ENCODE data around the gene PLXNA2.

The PLXNA2 gene

DNA sequence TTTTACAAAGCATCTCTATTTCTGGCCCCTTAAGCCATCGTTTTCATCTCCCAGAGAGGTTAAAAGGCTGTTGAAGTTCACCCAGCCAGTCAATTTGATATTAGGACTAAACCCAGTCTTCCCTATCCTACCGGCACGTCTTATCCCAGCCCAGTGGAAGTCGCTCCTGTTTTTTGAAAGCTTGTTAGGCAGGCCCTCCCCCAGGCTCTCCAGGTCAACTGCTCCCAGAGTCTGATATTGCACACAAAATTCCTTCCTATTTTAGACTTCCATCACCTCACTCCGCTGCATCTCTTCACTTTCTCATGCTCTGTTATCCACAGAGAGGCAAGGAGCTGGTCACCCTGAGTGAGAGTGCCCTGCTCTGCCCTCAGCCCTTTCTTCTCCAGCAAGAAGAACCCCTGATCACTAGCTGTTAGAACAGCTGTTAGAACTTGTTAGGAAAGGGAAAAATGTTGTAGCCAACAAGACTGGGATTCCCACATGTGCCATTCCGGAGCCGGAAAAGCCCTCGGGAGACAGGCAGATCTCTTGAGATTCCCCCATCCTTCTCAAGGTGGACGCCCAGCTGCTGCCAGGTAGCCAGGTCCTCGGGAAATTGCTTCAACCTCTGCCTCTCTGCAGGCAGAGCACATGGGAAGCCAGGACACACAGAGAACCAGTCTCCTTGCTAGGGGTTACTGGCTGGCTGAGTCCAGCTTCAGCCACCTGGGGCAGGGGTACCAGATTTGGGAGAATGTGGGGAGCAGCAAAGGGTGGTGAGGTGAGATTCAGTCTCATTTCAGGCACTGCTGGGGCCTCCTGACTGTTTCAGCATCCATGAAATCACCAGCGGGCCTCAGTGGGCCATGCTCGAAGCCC lies 25.7 kb downstream of the PLXNA2 start:
- Histone ChIP-seq H3K9me3 (ENCODE audit: insufficient read depth, low read length, severe bottlenecking) (no peaks in the 10 kb centered on the region), H3K27me3 (ENCODE audit: insufficient read depth, low read length, poor library complexity) (peaks cover 18% of the 10 kb centered on the region), H3K9ac (ENCODE audit: low read depth, low read length) (no peak overlapping the region), H3K79me2 (ENCODE audit: insufficient read depth, low read length) (no peaks in the 10 kb centered on the region), H3K4me3 (ENCODE audit: low read depth in 1 of 2, low read length in 2 of 2) (no peak overlapping the region), H3K36me3 (ENCODE audit: insufficient read depth, low read length) (no peaks in the 10 kb centered on the region), H3K4me1 (ENCODE audit: insufficient read depth, low read length) (no peaks in the 10 kb centered on the region), H2AFZ (ENCODE audit: low read depth, low read length) (no peak overlapping the region), H3K27ac (ENCODE audit: low read length) (no peak overlapping the region), H4K20me1 (ENCODE audit: insufficient read depth, low read length) (no peaks in the 10 kb centered on the region), H3K4me2 (ENCODE audit: insufficient read depth, low read length) (no peak overlapping the region)
- TF ChIP-seq, protein P1, sequence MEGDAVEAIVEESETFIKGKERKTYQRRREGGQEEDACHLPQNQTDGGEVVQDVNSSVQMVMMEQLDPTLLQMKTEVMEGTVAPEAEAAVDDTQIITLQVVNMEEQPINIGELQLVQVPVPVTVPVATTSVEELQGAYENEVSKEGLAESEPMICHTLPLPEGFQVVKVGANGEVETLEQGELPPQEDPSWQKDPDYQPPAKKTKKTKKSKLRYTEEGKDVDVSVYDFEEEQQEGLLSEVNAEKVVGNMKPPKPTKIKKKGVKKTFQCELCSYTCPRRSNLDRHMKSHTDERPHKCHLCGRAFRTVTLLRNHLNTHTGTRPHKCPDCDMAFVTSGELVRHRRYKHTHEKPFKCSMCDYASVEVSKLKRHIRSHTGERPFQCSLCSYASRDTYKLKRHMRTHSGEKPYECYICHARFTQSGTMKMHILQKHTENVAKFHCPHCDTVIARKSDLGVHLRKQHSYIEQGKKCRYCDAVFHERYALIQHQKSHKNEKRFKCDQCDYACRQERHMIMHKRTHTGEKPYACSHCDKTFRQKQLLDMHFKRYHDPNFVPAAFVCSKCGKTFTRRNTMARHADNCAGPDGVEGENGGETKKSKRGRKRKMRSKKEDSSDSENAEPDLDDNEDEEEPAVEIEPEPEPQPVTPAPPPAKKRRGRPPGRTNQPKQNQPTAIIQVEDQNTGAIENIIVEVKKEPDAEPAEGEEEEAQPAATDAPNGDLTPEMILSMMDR (IDR thresholded peaks at IDR 0.05; ENCODE audit: borderline replicate concordance, extremely low read depth, low read length, poor library complexity, severe bottlenecking), result no peak
- no peak for TF ChIP-seq EZH2 (IDR thresholded peaks at IDR 0.05; ENCODE audit: borderline replicate concordance, low read depth, low read length, severe bottlenecking)
- no peak for DNase-seq
- no peak for ATAC-seq (ENCODE audit: insufficient read depth, low read depth)

DNA sequence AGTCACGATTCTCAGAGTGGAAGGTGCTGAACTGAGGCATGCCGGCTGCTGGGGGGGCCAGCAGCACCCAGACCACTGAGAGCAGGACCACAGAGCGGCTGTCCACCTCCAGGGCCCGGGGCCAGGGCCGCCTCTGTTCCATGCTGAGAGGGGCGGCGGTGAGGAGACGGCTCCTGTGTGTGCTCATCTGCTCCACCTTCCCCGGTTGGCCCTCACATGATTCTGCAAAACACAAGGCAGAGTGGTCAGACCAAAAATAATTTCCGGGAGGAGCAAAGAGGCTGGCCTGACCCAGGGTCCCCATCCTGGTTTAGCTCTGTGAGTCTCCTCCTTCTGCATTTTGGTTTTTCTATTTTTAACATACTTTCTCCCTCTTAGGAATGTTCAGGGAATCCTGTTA lies 26.4 kb downstream of the PLXNA2 start:
- DNase-seq, result no peak
- H3K27me3 ChIP-seq (ENCODE audit: insufficient read depth, low read length, poor library complexity), result peaks cover 12% of the 10 kb centered on the region
- TF ChIP-seq EZH2 (IDR thresholded peaks at IDR 0.05; ENCODE audit: borderline replicate concordance, low read depth, low read length, severe bottlenecking), result no peak
- TF ChIP-seq, protein P1 (IDR thresholded peaks at IDR 0.05; ENCODE audit: borderline replicate concordance, extremely low read depth, low read length, poor library complexity, severe bottlenecking), result no peak
- ATAC-seq (ENCODE audit: insufficient read depth, low read depth), result no peak
- no peaks in the 10 kb centered on the region for H4K20me1 ChIP-seq (ENCODE audit: insufficient read depth, low read length)
- H3K9ac ChIP-seq (ENCODE audit: low read depth, low read length), result no peak overlapping the region
- no peak overlapping the region for H2AFZ ChIP-seq (ENCODE audit: low read depth, low read length)
- H3K4me3 ChIP-seq (ENCODE audit: low read depth in 1 of 2, low read length in 2 of 2), result no peak overlapping the region
- H3K4me2 ChIP-seq (ENCODE audit: insufficient read depth, low read length), result no peak overlapping the region
- H3K79me2 ChIP-seq (ENCODE audit: insufficient read depth, low read length), result no peaks in the 10 kb centered on the region
- H3K36me3 ChIP-seq (ENCODE audit: insufficient read depth, low read length), result no peaks in the 10 kb centered on the region
- H3K9me3 ChIP-seq (ENCODE audit: insufficient read depth, low read length, severe bottlenecking), result no peaks in the 10 kb centered on the region
- no peaks in the 10 kb centered on the region for H3K4me1 ChIP-seq (ENCODE audit: insufficient read depth, low read length)
- H3K27ac ChIP-seq (ENCODE audit: low read length), result no peak overlapping the region

DNA sequence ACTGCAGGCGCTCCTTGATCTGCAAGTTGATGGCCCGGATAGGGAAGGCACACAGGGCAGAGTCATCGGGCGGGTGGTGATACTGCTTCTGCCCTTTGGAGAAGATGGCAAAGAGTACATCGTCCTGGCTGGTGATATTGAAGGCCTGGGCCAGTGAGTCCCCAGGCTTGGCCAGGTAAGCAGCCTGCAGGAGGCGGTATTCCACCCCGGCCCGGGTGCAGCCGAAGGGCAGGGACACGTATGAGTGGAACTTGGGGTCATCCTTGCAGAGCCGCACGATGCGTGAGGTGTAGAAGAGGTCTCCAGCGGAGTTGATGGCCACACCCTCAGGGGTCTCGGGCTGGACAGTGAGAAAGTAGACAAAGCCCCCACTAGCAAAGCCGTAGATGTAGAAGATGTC lies 27.4 kb downstream of the PLXNA2 start:
- DNase-seq, result no peak
- Histone ChIP-seq H3K4me3 (ENCODE audit: low read depth in 1 of 2, low read length in 2 of 2) (no peak overlapping the region), H3K4me2 (ENCODE audit: insufficient read depth, low read length) (no peak overlapping the region), H3K27me3 (ENCODE audit: insufficient read depth, low read length, poor library complexity) (peaks cover 18% of the 10 kb centered on the region), H3K27ac (ENCODE audit: low read length) (no peak overlapping the region), H3K4me1 (ENCODE audit: insufficient read depth, low read length) (no peaks in the 10 kb centered on the region), H2AFZ (ENCODE audit: low read depth, low read length) (no peak overlapping the region), H3K9me3 (ENCODE audit: insufficient read depth, low read length, severe bottlenecking) (no peaks in the 10 kb centered on the region), H3K79me2 (ENCODE audit: insufficient read depth, low read length) (no peaks in the 10 kb centered on the region), H3K36me3 (ENCODE audit: insufficient read depth, low read length) (no peaks in the 10 kb centered on the region), H3K9ac (ENCODE audit: low read depth, low read length) (no peak overlapping the region), H4K20me1 (ENCODE audit: insufficient read depth, low read length) (no peaks in the 10 kb centered on the region)
- TF ChIP-seq, protein P1 (IDR thresholded peaks at IDR 0.05; ENCODE audit: borderline replicate concordance, extremely low read depth, low read length, poor library complexity, severe bottlenecking), result no peak
- no peak for ATAC-seq (ENCODE audit: insufficient read depth, low read depth)
